ENCODE data around the gene CSNK2B. TPM values are rescaled to one million over a fixed set of nuclear protein-coding genes. Genes with fewer than 3 reads are reported as not detected.
A peak's percentile ranks its signal among the peaks of the same experiment; 100 is the strongest.

Gene CSNK2B
- total and polyA plus RNA-seq, 10 of the 15 experiments (the other 5 are each of a cell fraction or from before 2014, with no cell fraction given), result 56.3 to 405 (median 286) TPM

DNA sequence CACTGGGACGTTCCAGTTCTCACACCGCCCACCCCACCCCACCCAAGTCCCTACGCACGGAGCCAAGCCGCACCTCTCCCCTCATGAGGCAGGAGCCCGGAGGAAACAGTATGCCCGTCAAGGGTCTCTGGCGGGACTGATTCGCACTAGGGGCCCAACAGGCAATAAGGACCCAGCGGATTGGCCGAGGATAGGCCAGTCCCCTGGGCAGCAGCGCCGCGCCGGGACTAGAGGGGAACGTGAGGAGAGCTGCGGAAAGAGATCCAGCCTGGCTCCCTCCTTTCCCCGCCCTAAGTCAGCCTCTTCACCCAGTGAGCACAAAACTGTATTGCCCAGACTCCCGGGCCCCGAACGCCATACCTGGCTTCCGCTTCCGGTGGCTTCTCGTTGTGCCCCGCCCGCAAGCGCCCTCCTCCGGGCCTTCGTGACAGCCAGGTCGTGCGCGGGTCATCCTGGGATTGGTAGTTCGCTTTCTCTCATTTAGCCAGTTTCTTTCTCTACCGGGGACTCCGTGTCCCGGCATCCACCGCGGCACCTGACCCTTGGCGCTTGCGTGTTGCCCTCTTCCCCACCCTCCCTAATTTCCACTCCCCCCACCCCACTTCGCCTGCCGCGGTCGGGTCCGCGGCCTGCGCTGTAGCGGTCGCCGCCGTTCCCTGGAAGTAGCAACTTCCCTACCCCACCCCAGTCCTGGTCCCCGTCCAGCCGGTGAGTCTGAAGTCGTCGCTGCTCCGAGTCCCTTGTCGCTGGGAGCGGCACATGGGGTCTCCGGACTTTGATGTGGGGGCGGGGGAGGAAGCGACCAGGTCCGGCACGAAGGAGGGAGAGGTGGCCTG, at the start of gene CSNK2B (continued):
- TF ChIP-seq CUX1 (IDR thresholded peaks at IDR 0.05; ENCODE audit: insufficient replicate concordance, low read depth, low read length), result no peak
- no peak for TF ChIP-seq STAT3 (IDR thresholded peaks at IDR 0.05; ENCODE audit: low read depth, low read length)
- TF ChIP-seq WRNIP1 (IDR thresholded peaks at IDR 0.05; ENCODE audit: borderline replicate concordance, low read depth, low read length), result no peak
- TF ChIP-seq, protein P1, sequence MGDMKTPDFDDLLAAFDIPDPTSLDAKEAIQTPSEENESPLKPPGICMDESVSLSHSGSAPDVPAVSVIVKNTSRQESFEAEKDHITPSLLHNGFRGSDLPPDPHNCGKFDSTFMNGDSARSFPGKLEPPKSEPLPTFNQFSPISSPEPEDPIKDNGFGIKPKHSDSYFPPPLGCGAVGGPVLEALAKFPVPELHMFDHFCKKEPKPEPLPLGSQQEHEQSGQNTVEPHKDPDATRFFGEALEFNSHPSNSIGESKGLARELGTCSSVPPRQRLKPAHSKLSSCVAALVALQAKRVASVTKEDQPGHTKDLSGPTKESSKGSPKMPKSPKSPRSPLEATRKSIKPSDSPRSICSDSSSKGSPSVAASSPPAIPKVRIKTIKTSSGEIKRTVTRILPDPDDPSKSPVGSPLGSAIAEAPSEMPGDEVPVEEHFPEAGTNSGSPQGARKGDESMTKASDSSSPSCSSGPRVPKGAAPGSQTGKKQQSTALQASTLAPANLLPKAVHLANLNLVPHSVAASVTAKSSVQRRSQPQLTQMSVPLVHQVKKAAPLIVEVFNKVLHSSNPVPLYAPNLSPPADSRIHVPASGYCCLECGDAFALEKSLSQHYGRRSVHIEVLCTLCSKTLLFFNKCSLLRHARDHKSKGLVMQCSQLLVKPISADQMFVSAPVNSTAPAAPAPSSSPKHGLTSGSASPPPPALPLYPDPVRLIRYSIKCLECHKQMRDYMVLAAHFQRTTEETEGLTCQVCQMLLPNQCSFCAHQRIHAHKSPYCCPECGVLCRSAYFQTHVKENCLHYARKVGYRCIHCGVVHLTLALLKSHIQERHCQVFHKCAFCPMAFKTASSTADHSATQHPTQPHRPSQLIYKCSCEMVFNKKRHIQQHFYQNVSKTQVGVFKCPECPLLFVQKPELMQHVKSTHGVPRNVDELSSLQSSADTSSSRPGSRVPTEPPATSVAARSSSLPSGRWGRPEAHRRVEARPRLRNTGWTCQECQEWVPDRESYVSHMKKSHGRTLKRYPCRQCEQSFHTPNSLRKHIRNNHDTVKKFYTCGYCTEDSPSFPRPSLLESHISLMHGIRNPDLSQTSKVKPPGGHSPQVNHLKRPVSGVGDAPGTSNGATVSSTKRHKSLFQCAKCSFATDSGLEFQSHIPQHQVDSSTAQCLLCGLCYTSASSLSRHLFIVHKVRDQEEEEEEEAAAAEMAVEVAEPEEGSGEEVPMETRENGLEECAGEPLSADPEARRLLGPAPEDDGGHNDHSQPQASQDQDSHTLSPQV (IDR thresholded peaks at IDR 0.05), result no peak
- TF ChIP-seq CBX5 (IDR thresholded peaks at IDR 0.05; ENCODE audit: low read depth), result no peak
- no peak; the same call in 1 of the 2 replicates for TF ChIP-seq SREBF2 (IDR thresholded peaks at IDR 0.05; ENCODE audit: low read length)
- peak; percentile 17; the same call in 1 of the 2 replicates for TF ChIP-seq TARDBP (IDR thresholded peaks at IDR 0.05; ENCODE audit: borderline replicate concordance)
- peak; percentile 59; the same call in 1 of the 2 replicates for TF ChIP-seq POLR2AphosphoS2 (IDR thresholded peaks at IDR 0.05; ENCODE audit: low read depth, low read length)
- TF ChIP-seq USF2 (IDR thresholded peaks at IDR 0.05; ENCODE audit: borderline replicate concordance, low read depth, low read length), result peak; percentile 28
- 0 out of 2 replicates have a peak, but pooled peaks have one; percentile 13 for TF ChIP-seq MLLT1 (IDR thresholded peaks at IDR 0.05)
- TF ChIP-seq, protein P2, sequence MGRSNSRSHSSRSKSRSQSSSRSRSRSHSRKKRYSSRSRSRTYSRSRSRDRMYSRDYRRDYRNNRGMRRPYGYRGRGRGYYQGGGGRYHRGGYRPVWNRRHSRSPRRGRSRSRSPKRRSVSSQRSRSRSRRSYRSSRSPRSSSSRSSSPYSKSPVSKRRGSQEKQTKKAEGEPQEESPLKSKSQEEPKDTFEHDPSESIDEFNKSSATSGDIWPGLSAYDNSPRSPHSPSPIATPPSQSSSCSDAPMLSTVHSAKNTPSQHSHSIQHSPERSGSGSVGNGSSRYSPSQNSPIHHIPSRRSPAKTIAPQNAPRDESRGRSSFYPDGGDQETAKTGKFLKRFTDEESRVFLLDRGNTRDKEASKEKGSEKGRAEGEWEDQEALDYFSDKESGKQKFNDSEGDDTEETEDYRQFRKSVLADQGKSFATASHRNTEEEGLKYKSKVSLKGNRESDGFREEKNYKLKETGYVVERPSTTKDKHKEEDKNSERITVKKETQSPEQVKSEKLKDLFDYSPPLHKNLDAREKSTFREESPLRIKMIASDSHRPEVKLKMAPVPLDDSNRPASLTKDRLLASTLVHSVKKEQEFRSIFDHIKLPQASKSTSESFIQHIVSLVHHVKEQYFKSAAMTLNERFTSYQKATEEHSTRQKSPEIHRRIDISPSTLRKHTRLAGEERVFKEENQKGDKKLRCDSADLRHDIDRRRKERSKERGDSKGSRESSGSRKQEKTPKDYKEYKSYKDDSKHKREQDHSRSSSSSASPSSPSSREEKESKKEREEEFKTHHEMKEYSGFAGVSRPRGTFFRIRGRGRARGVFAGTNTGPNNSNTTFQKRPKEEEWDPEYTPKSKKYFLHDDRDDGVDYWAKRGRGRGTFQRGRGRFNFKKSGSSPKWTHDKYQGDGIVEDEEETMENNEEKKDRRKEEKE (IDR thresholded peaks at IDR 0.05), result no peak
- TF ChIP-seq EP300 (IDR thresholded peaks at IDR 0.05; ENCODE audit: borderline replicate concordance in 1 of 2, control insufficient read depth in 1 of 2, low read depth in 2 of 2, low read length in 2 of 2), result no peak
